Fibroblast of pulmonary artery (primary cell): Measurements from ENCODE around the gene ST7.

Source experiments
- DNase-seq: peaks from one replicate; pipeline ENCODE4 v3.0.0-alpha.2; 2010; ENCODE audit warnings: low read depth
- H3K4me3 ChIP-seq: replicated peaks from 2 replicates; pipeline ENCODE4 v1.5.1; 2011; ENCODE audit warnings: low read depth, mild to moderate bottlenecking, control low read depth, low read length, moderate library complexity
- CTCF ChIP-seq: IDR thresholded peaks from 2 replicates; pipeline ENCODE4 v1.5.1; 2011; ENCODE audit warnings: mild to moderate bottlenecking, control low read depth, low read length, inconsistent platforms; ENCODE audit errors: missing control alignments

ST7 gene

GRCh38 chr7:117264716-117265115 lies 311.4 kb downstream of the ST7 start:
- no peak overlapping the region for H3K4me3 ChIP-seq
- TF ChIP-seq CTCF = no peak
- no peak for DNase-seq

- H3K4me3 ChIP-seq = no peak overlapping the region
- peak; percentile 87 for DNase-seq
- no peak for TF ChIP-seq CTCF
Measured at GRCh38 chr7:117269417-117269816, 316.1 kb downstream of the ST7 start.

GRCh38 chr7:117269886-117270285 lies 316.6 kb downstream of the ST7 start:
- DNase-seq = peak; percentile 74
- no peak for TF ChIP-seq CTCF

GRCh38 chr7:117270371-117270770 lies 317.1 kb downstream of the ST7 start:
- no peak for DNase-seq
- no peak for TF ChIP-seq CTCF

More at GRCh38 chr7:117269886-117270285, 316.6 kb downstream of the ST7 start:
- no peak overlapping the region for H3K4me3 ChIP-seq

GRCh38 chr7:117271566-117271965 lies 318.3 kb downstream of the ST7 start:
- no peak overlapping the region for H3K4me3 ChIP-seq
- DNase-seq = no peak
- no peak for TF ChIP-seq CTCF

More at GRCh38 chr7:117270371-117270770, 317.1 kb downstream of the ST7 start:
- no peak overlapping the region for H3K4me3 ChIP-seq

- no peak for TF ChIP-seq CTCF
- DNase-seq = no peak
- H3K4me3 ChIP-seq = no peak overlapping the region
Measured at GRCh38 chr7:117272017-117272759, 318.9 kb downstream of the ST7 start.

- no peak for TF ChIP-seq CTCF
- no peak for DNase-seq
- no peak overlapping the region for H3K4me3 ChIP-seq
Measured at GRCh38 chr7:117273325-117273724, 320.0 kb downstream of the ST7 start.
